GM19240 (cell line): ENCODE results near the gene ZNF668.
"Not testable (repeated sequence)": the region's sequence is repeated elsewhere in the genome, so short reads cannot be mapped to it uniquely, and the experiment has no call there.

Experiments
- DNase-seq: peaks from one replicate; pipeline ENCODE4 v3.0.0; 2011; ENCODE audit warnings: low spot score; ENCODE audit not compliant: insufficient read length

ZNF668 gene

GRCh38 chr16:31013292-31013691 lies 60.7 kb downstream of the ZNF668 start:
- not testable (repeated sequence) for DNase-seq

DNA sequence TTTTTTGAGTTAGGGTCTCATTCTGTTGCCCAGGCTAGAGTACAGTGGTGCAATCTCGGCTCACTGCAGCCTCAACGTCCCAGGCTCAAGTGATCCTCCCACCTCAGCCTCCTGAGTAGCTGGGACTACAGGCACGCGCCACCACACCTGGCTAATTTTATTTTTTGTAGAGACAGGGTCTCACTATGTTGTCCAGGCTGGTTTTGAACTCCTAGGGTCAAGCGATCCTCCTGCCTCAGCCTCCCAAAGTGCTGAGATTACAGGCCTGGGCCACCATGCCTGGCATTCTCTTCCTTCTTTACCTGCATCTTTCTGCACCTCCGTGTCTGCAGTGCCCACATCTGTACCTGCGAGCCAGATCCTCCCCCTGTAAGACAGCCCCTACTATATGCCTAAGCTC lies 62.2 kb downstream of the ZNF668 start:
- DNase-seq = not testable (repeated sequence)
